Measurements from ENCODE around the gene CCND2.

- TF ChIP-seq CTCF (conservative IDR thresholded peaks at IDR 0.05; ENCODE audit: low read depth, low read length), result no peak
- no peak for TF ChIP-seq EZH2 (IDR thresholded peaks at IDR 0.05; ENCODE audit: low read length, unreplicated experiment)
- TF ChIP-seq EZH2phosphoT487 (IDR thresholded peaks at IDR 0.05; ENCODE audit: borderline replicate concordance, low read length), result no peak
Measured at GRCh38 chr12:4281173-4281654, 7.7 kb downstream of the CCND2 start.
